Endometrial microvascular endothelial cells (primary cell): Measurements from ENCODE around the gene GINM1. TPM values are rescaled to one million over a fixed set of nuclear protein-coding genes. Genes with fewer than 3 reads are reported as not detected.

Experiments used
- in situ Hi-C: cut with HindIII; loops from 2 replicates; pipeline ENCODE4 v1.10.0; 2017; ENCODE audit warnings: low sequenced_read_pairs, low pct_unique_long_range_greater_than_20kb; ENCODE audit errors: inconsistent ontology term
- total RNA-seq: library from RNA; depleted of rRNA; stranded (reverse); fragments of >200 nt; gene quantifications from one replicate; pipeline ENCODE4 v1.2.3, GENCODE V29; 2015; ENCODE audit errors: inconsistent ontology term

The GINM1 gene
- total RNA-seq, result 42.6 TPM

GRCh38 chr6:149565527-149566409 lies at the start of gene GINM1:
TSS of gene GINM1 (plus strand) at chr6:149566375. CDS start at chr6:149566415, 40 bp downstream.
- in situ Hi-C loops, result no loop called here

GRCh38 chr6:149529650-149530049 lies 36.5 kb upstream of the GINM1 start:
- in situ Hi-C loops, result no loop called here

- in situ Hi-C loops, result no loop called here
Measured at GRCh38 chr6:149534742-149535141, 31.4 kb upstream of the GINM1 start.

DNA sequence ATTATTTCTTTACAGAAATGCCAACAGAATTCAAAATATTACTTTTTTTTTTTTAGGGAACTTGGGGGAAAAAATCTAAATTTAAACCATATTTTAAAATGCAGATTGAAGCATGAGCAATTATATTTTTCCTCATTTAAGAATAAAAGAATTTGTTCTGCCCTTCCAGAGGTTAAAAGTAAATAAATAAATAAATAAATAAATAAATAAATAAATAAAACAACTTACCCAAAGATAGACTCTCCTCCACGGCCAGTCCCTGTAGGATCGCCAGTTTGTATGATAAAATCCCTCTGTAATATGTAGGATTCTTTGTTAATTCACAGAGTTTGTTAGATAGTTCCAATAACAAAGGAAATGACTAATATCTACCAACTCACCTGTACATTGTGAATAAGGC lies 25.0 kb upstream of the GINM1 start:
- in situ Hi-C loops, result no loop called here

GRCh38 chr6:149544646-149545257 lies 21.4 kb upstream of the GINM1 start:
- in situ Hi-C loops, result no loop called here

DNA sequence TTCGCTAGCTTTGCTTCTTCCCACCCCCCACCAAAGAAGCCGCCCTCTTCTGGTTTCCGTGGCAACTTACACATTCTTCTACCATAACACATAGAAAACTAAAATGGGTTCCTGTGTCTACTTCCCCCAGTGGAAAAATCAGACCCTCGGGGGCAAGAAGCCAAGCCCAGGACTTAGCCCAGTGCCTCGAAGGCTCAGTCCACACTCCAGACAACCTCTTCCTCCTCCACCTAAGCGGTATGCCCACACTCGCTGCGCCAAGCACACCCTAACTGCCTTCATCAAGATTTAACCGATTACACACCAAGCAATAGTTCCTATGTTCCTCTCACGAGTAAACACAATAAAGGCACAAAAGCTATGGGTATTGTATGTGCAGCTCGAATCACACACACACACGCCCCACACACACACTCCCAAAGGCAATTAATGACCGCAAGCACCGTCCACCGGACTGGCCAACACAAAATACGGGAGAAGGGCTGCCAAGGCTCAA lies 20.9 kb upstream of the GINM1 start:
- in situ Hi-C loops, result no loop called here

GRCh38 chr6:149545754-149546471 lies 20.3 kb upstream of the GINM1 start, which contains the start of gene PPIL4:
TSS of gene PPIL4 (minus strand) at chr6:149546043. CDS start at chr6:149546005, 38 bp downstream.
- in situ Hi-C loops, result no loop called here

DNA sequence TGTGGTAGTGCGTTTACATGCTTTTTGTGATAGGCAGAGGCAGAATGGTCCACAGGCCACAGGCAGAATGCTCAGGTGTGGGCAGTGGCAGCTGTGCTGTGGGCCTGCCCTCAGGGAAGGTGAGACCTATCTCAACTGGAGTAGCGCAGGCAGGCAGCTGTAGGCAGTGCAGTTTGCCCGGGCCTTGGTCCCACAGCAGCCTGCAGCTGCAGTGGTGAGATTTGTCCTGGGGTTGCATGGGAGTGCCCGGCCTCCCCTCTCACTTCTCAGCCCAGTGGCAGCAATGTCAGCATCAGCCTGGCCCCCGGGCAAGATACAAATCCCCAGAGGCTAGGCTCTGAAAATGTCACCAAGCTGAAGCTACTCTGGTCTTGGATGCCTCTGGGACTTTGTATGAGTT lies 14.3 kb upstream of the GINM1 start:
- in situ Hi-C loops, result no loop called here

GRCh38 chr6:149558029-149558428 lies 8.1 kb upstream of the GINM1 start:
- in situ Hi-C loops, result no loop called here

DNA sequence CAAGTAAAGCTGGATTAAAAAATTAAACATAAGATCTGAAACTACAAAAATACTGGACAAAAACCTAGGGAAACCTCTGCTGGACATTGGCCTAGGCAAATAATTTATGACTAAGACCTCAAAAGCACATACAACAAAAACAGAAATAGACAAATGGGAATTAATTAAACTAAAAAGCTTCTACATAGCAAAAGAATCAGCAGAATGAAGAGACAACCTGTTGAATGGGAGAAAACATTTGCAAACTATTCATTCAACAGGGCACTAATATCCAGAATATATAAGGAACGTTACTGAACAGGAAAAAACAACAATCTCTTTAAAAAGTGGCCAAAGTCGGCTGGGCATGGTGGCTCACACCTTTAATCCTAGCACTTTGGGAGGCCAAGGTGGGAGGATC lies 6.8 kb upstream of the GINM1 start:
- in situ Hi-C loops, result no loop called here

- in situ Hi-C loops, result no loop called here
Measured at GRCh38 chr6:149560736-149561135, 5.4 kb upstream of the GINM1 start.

- in situ Hi-C loops, result no loop called here
Measured at GRCh38 chr6:149563203-149563927, 2.8 kb upstream of the GINM1 start.

GRCh38 chr6:149563928-149564325 lies 2.2 kb upstream of the GINM1 start:
- in situ Hi-C loops, result no loop called here

GRCh38 chr6:149566410-149567193 lies 427 bp downstream of the GINM1 start:
- in situ Hi-C loops, result no loop called here

GRCh38 chr6:149567194-149567586 lies 1.0 kb downstream of the GINM1 start:
- in situ Hi-C loops, result no loop called here

DNA sequence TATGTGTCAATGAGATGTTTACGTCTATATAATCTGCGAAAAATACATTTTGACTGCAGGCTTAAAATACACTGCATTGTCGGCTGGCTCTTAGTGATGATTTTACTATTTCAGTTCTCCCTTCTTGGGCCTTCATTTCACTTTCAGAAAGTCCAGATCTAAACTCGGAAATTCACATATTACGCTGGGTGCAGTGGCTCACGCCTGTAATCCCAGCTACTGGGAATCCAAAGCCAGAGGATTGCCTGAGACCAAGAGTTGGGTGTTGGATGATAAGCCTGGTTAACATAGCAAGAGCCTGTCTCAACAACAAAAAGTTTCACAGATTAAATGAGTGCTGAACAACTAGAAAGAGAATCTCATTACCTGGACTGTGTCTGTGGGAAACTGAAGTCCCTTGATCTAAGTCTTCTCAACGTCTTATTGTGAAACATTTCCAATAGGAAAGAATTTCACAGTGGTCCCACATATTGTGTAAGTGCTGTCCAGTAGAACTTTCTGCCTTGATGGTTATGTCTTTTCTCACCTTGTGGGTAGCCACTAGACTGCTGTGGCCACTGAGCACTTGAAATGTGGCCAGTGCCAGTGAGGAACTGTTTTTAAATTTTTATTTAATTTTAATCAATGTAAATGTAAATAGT lies 1.9 kb downstream of the GINM1 start:
- in situ Hi-C loops, result no loop called here

GRCh38 chr6:149580880-149581279 lies 14.7 kb downstream of the GINM1 start:
- in situ Hi-C loops, result no loop called here

DNA sequence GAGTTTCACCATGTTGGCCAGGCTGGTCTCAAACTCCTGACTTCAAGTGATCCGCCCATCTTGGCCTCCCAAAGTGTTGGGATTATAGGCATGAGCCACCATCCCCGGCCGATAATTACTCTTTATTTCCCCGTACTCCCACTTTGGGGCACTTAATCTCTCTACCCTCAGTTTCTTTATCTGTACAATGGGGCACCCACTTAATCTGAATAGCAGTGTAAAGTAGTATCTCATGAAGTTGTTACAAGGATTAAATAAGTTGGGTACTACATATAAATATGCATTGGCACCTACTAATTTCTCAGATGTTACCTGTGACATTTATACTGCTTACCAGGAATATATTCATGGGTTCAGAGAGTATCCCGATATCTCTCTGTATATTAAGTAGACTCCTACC lies 15.2 kb downstream of the GINM1 start:
- in situ Hi-C loops, result no loop called here
